Osteocyte (in vitro differentiated cells): Measurements from ENCODE around the gene SCN11A. TPM values are rescaled to one million over a fixed set of nuclear protein-coding genes. Genes with fewer than 3 reads are reported as not detected.

Experiments used
- DNase-seq: peaks from one replicate; pipeline ENCODE4 v3.0.0; 2021; ENCODE audit warnings: mixed read lengths; ENCODE audit not compliant: unreplicated experiment; ENCODE audit errors: extremely low spot score
- H3K27ac Mint-ChIP-seq: one replicate; pipeline ENCODE4 v1.8.0; 2021; ENCODE audit warnings: mild to moderate bottlenecking, mixed read lengths; ENCODE audit not compliant: unreplicated experiment
- H3K27me3 Mint-ChIP-seq: one replicate; pipeline ENCODE4 v1.8.0; 2021; ENCODE audit warnings: mixed read lengths; ENCODE audit not compliant: unreplicated experiment
- H3K36me3 Mint-ChIP-seq: one replicate; pipeline ENCODE4 v1.8.0; 2021; ENCODE audit warnings: mixed read lengths; ENCODE audit not compliant: unreplicated experiment
- H3K4me1 Mint-ChIP-seq: one replicate; pipeline ENCODE4 v1.8.0; 2021; ENCODE audit warnings: mixed read lengths; ENCODE audit not compliant: unreplicated experiment
- H3K4me3 Mint-ChIP-seq: one replicate; pipeline ENCODE4 v1.8.0; 2021; ENCODE audit warnings: mild to moderate bottlenecking, moderate library complexity, mixed read lengths; ENCODE audit not compliant: unreplicated experiment
- H3K9me3 Mint-ChIP-seq: one replicate; pipeline ENCODE4 v1.8.0; 2021; ENCODE audit warnings: mixed read lengths; ENCODE audit not compliant: unreplicated experiment
- CTCF ChIP-seq: fragments of 200-600 bp; sonication (generic); IDR thresholded peaks from 2 replicates; pipeline ENCODE4 v1.5.0; 2021; ENCODE audit warnings: antibody characterized with exemption, mild to moderate bottlenecking, moderate library complexity
- total RNA-seq: library from RNA; stranded (reverse); gene quantifications from 2 replicates; pipeline ENCODE4 v1.2.1, GENCODE V29; 2021

Gene SCN11A
- total RNA-seq, 1 donor from 2014 or later, result 0.08 TPM

- peak; percentile 72 for DNase-seq
Measured at GRCh38 chr3:39099242-39099641, 47.5 kb upstream of the SCN11A start.

DNA sequence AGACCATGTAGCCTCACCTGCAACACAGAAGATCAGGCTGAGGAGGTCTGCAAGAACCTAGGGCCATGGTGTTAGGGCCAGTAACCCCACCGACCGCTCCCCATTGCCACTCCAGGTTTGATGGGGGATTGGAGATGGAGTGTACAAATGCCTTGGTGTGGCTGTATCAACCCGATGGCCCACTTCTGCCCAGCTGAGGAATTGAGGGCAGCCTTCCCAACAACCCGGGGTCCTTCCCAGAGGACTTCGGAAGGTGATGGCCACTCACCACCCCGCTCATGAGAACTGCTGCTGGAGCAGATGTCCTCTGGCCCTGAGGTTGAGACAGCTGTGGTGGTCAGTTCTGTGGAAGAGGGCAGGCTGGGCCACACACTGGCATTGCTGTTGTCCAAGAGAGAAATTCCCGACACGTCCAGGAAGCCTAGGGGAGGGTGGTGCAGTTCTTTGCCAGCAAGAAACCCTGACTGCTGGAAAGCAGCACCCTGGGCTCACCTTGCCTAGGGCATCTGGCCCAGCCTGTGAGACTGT lies 46.8 kb upstream of the SCN11A start:
- H3K36me3 Mint-ChIP-seq, result peaks cover 27% of the 10 kb centered on the region
- TF ChIP-seq CTCF, result no peak
- H3K4me3 Mint-ChIP-seq, result no peak overlapping the region
- H3K9me3 Mint-ChIP-seq, result no peaks in the 10 kb centered on the region
- no peaks in the 10 kb centered on the region for H3K27me3 Mint-ChIP-seq
- H3K4me1 Mint-ChIP-seq, result peaks cover 24% of the 10 kb centered on the region
- peak; percentile 64 for DNase-seq
- H3K27ac Mint-ChIP-seq, result no peak overlapping the region

More at GRCh38 chr3:39099242-39099641, 47.5 kb upstream of the SCN11A start:
- Mint-ChIP-seq H3K36me3 (peaks cover 20% of the 10 kb centered on the region), H3K4me3 (no peak overlapping the region), H3K27me3 (no peaks in the 10 kb centered on the region), H3K27ac (no peak overlapping the region), H3K4me1 (peaks cover 27% of the 10 kb centered on the region), H3K9me3 (no peaks in the 10 kb centered on the region)
- TF ChIP-seq CTCF, result no peak

DNA sequence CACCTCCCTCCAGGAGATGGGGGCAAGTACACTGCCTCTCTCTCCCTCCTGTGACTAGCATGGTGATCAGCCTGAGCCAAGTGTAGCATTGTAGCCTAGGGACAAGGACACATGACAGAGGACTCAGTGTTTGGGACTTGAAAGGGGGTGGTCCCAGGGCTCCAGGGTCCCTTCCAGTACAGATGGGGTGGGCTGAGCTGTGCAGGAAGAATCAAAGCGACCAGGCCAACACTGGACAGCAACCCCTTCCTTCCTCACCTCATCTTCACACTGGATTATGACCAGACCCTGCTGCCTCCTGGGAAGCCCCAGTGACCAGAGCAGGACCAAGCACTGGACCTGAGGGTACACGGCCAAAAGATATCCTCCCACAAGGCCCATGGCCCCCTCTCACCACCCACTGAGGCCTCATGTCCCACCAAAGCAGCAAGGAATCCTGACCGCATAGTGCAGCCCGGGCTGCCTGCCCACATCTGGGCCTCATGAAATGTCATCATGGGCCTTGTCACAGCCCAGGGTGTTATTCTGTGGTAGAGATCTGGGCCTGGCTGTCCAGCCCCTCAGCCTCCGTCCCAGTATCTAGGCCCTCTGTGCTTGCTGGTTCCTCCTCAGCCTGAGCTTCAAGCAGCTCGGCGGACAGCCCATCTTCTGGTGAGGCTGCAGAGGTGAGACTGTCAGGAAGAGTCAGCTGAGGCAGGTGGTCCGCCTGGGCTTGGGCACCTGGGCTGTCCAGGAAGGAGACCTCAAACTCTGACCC lies 46.1 kb upstream of the SCN11A start:
- peak; percentile 73 for DNase-seq
- Mint-ChIP-seq H3K4me1 (peaks cover 19% of the 10 kb centered on the region), H3K27me3 (no peaks in the 10 kb centered on the region), H3K9me3 (no peaks in the 10 kb centered on the region), H3K36me3 (peaks cover 27% of the 10 kb centered on the region), H3K27ac (peak overlapping the region; percentile 38), H3K4me3 (no peak overlapping the region)
- TF ChIP-seq CTCF, result no peak

DNA sequence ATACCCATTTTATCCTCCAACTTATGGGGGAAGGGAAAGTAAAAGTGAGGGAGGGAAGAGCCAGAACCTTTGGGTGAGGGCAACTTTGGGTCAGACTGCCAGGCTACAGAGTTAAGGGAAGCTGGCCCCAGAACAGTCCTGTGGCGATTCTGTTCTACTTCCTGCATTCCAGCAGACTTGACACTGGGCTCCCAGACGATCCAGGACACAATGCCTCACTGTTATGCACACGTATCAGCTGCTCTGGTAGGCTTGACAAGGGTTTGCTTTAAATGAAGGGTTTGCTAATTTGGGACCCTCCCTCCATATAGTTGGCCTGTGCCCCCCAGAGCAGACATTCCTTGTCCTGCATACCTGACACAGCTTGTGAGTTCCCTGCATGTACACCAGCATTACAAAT lies 45.0 kb upstream of the SCN11A start:
- no peaks in the 10 kb centered on the region for H3K27me3 Mint-ChIP-seq
- peaks cover 17% of the 10 kb centered on the region for H3K4me1 Mint-ChIP-seq
- H3K36me3 Mint-ChIP-seq, result peaks cover 34% of the 10 kb centered on the region
- DNase-seq, result peak; percentile 34
- H3K4me3 Mint-ChIP-seq, result no peak overlapping the region
- no peaks in the 10 kb centered on the region for H3K9me3 Mint-ChIP-seq
- peak overlapping the region; percentile 80 for H3K27ac Mint-ChIP-seq
- no peak for TF ChIP-seq CTCF

- no peak for TF ChIP-seq CTCF
- Mint-ChIP-seq H3K36me3 (peaks cover 38% of the 10 kb centered on the region), H3K4me3 (no peak overlapping the region), H3K27ac (peak overlapping the region; percentile 47), H3K27me3 (no peaks in the 10 kb centered on the region), H3K9me3 (no peaks in the 10 kb centered on the region), H3K4me1 (peaks cover 15% of the 10 kb centered on the region)
- peak; percentile 40 for DNase-seq
Measured at GRCh38 chr3:39095778-39096177, 44.0 kb upstream of the SCN11A start.
